HEK293 (cell line): ENCODE data around the gene NUCB2.

ENCODE experiments used
- CTCF ChIA-PET: fragments of 350-600 bp; formaldehyde crosslinking; extraction: SDS; loops from one replicate; lab custom pipeline; 2021; ENCODE audit warnings: antibody characterized with exemption; lab: Yijun Ruan, JAX
- POLR2A ChIA-PET: fragments of 300-600 bp; formaldehyde crosslinking; extraction: SDS; loops from one replicate; lab custom pipeline; 2020; ENCODE audit warnings: antibody characterized with exemption, inconsistent platforms; lab: Yijun Ruan, JAX
- H3K27ac ChIP-seq: fragments of 200-500 bp; sonication (Bioruptor generic); 2 replicates; pipeline ENCODE4 v1.5.1; 2014; ENCODE audit warnings: low read depth, low read length, control low read depth, inconsistent platforms; ENCODE audit errors: extremely low read depth
- H3K36me3 ChIP-seq, 2 experiments: fragments of 200-500 bp in 1 of 2; sonication (Bioruptor generic) in 1 of 2; 1 replicate in 1 of 2; 2 replicates in 1 of 2; pipeline ENCODE4 v1.5.1; 2014 to 2017; ENCODE audit warnings: inconsistent platforms in 2 of 2, low read length in 2 of 2; ENCODE audit not compliant: control insufficient read depth in 2 of 2, insufficient read depth in 1 of 2
- H3K4me1 ChIP-seq: fragments of 200-500 bp; sonication (Bioruptor generic); 2 replicates; pipeline ENCODE4 v1.5.1; 2014; ENCODE audit warnings: mild to moderate bottlenecking, low read length, inconsistent platforms; ENCODE audit not compliant: control insufficient read depth, insufficient read depth
- H3K4me3 ChIP-seq: 2 replicates; pipeline ENCODE4 v1.5.1; 2011; ENCODE audit warnings: low read depth, mild to moderate bottlenecking, control low read depth, low read length, moderate library complexity
- H3K9me3 ChIP-seq: fragments of 200-500 bp; sonication (Bioruptor generic); 2 replicates; pipeline ENCODE4 v1.5.1; 2014; ENCODE audit warnings: low read depth, low read length, inconsistent platforms; ENCODE audit not compliant: control insufficient read depth, insufficient read depth
- FEZF1 ChIP-seq: fragments of 450-650 bp; formaldehyde crosslinking; IDR thresholded peaks from 2 replicates; pipeline ENCODE4 v1.5.1; 2016; ENCODE audit warnings: missing biosample characterization, missing genetic modification characterization
- GLI2 ChIP-seq: fragments of 450-650 bp; formaldehyde crosslinking; IDR thresholded peaks from 2 replicates; pipeline ENCODE4; 2017; ENCODE audit warnings: missing biosample characterization, missing genetic modification characterization, low read depth, borderline replicate concordance
- KLF9 ChIP-seq: fragments of 450-650 bp; formaldehyde crosslinking; IDR thresholded peaks from 2 replicates; pipeline ENCODE4 v1.5.1; 2016; ENCODE audit warnings: missing biosample characterization, missing genetic modification characterization, low read depth
- MZF1 ChIP-seq: fragments of 450-650 bp; formaldehyde crosslinking; IDR thresholded peaks from 2 replicates; pipeline ENCODE4 v1.5.1; 2017; ENCODE audit warnings: missing biosample characterization, missing genetic modification characterization, borderline replicate concordance
- REPIN1 ChIP-seq: fragments of 450-650 bp; formaldehyde crosslinking; IDR thresholded peaks from 2 replicates; pipeline ENCODE4 v1.5.1; 2017; ENCODE audit warnings: missing biosample characterization, missing genetic modification characterization, low read depth
- SP2 ChIP-seq: fragments of 450-650 bp; formaldehyde crosslinking; IDR thresholded peaks from 2 replicates; pipeline ENCODE4 v1.5.1; 2016; ENCODE audit warnings: missing biosample characterization, missing genetic modification characterization
- ZFHX2 ChIP-seq: fragments of 450-650 bp; formaldehyde crosslinking; conservative IDR thresholded peaks from 2 replicates; pipeline ENCODE4 v1.5.1; 2016; ENCODE audit warnings: missing biosample characterization, missing genetic modification characterization
- ZNF16 ChIP-seq: fragments of 450-650 bp; formaldehyde crosslinking; IDR thresholded peaks from 2 replicates; pipeline ENCODE4 v1.5.1; 2016; ENCODE audit warnings: low read depth, missing biosample characterization, missing genetic modification characterization
- ZNF184 ChIP-seq: fragments of 450-650 bp; IDR thresholded peaks from 2 replicates; pipeline ENCODE4 v1.5.1; 2018; ENCODE audit warnings: missing biosample characterization, mild to moderate bottlenecking, missing genetic modification characterization
- ZNF610 ChIP-seq: fragments of 450-650 bp; formaldehyde crosslinking; IDR thresholded peaks from 2 replicates; pipeline ENCODE4 v1.5.1; 2016; ENCODE audit warnings: missing biosample characterization, missing genetic modification characterization, borderline replicate concordance
- ZNF704 ChIP-seq: fragments of 450-650 bp; formaldehyde crosslinking; IDR thresholded peaks from 2 replicates; pipeline ENCODE4 v1.5.1; 2016; ENCODE audit warnings: missing biosample characterization, missing genetic modification characterization
- ZSCAN5A ChIP-seq: fragments of 450-650 bp; formaldehyde crosslinking; IDR thresholded peaks from 2 replicates; pipeline ENCODE4 v1.5.1; 2016; ENCODE audit warnings: missing biosample characterization, missing genetic modification characterization
- TF ChIP-seq, protein P1 (sequence below): fragments of 450-650 bp; formaldehyde crosslinking; IDR thresholded peaks from 2 replicates; pipeline ENCODE4 v1.5.1; 2016; ENCODE audit warnings: missing biosample characterization, missing genetic modification characterization
- TF ChIP-seq, protein P2 (sequence below): IDR thresholded peaks from 2 replicates; pipeline ENCODE4 v1.6.1; 2011; ENCODE audit warnings: mild to moderate bottlenecking, low read depth, low read length, borderline replicate concordance
- TF ChIP-seq, protein P3 (sequence below): fragments of 450-650 bp; formaldehyde crosslinking; IDR thresholded peaks from 2 replicates; pipeline ENCODE4 v1.5.1; 2017; ENCODE audit warnings: missing biosample characterization, missing genetic modification characterization
- TF ChIP-seq, protein P4 (sequence below): fragments of 450-650 bp; formaldehyde crosslinking; IDR thresholded peaks from 2 replicates; pipeline ENCODE4 v1.5.1; 2016; ENCODE audit warnings: missing biosample characterization, missing genetic modification characterization, borderline replicate concordance

The NUCB2 gene

GRCh38 chr11:17376493-17376892 is 100.0 kb downstream of the NUCB2 start:
- no peaks in the 10 kb centered on the region for H3K9me3 ChIP-seq

GRCh38 chr11:17378655-17379054 is 102.1 kb downstream of the NUCB2 start:
- H3K4me1 ChIP-seq: no peaks in the 10 kb centered on the region
- CTCF ChIA-PET: interaction anchor here (0.6 to 12.3 kb wide), 5 partner anchors 8 to 150 kb away, joined by 3 to 318 read pairs (median 5); no protein-coding TSS in a partner anchor
- TF ChIP-seq GLI2 (no peak), ZFHX2 (tag by site-specific recombination) (no peak), ZSCAN5A (no peak), REPIN1 (no peak), FEZF1 (tag by site-specific recombination) (no peak), MZF1 (tag by site-specific recombination) (no peak), KLF9 (no peak), ZNF16 (tag by site-specific recombination) (no peak), ZNF610 (tag by site-specific recombination) (no peak), ZNF184 (no peak), ZNF704 (tag by site-specific recombination) (no peak)
- TF ChIP-seq, protein P1, sequence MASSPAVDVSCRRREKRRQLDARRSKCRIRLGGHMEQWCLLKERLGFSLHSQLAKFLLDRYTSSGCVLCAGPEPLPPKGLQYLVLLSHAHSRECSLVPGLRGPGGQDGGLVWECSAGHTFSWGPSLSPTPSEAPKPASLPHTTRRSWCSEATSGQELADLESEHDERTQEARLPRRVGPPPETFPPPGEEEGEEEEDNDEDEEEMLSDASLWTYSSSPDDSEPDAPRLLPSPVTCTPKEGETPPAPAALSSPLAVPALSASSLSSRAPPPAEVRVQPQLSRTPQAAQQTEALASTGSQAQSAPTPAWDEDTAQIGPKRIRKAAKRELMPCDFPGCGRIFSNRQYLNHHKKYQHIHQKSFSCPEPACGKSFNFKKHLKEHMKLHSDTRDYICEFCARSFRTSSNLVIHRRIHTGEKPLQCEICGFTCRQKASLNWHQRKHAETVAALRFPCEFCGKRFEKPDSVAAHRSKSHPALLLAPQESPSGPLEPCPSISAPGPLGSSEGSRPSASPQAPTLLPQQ (tag by site-specific recombination): no peak
- TF ChIP-seq, protein P2, sequence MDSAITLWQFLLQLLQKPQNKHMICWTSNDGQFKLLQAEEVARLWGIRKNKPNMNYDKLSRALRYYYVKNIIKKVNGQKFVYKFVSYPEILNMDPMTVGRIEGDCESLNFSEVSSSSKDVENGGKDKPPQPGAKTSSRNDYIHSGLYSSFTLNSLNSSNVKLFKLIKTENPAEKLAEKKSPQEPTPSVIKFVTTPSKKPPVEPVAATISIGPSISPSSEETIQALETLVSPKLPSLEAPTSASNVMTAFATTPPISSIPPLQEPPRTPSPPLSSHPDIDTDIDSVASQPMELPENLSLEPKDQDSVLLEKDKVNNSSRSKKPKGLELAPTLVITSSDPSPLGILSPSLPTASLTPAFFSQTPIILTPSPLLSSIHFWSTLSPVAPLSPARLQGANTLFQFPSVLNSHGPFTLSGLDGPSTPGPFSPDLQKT: no peak
- TF ChIP-seq, protein P3, sequence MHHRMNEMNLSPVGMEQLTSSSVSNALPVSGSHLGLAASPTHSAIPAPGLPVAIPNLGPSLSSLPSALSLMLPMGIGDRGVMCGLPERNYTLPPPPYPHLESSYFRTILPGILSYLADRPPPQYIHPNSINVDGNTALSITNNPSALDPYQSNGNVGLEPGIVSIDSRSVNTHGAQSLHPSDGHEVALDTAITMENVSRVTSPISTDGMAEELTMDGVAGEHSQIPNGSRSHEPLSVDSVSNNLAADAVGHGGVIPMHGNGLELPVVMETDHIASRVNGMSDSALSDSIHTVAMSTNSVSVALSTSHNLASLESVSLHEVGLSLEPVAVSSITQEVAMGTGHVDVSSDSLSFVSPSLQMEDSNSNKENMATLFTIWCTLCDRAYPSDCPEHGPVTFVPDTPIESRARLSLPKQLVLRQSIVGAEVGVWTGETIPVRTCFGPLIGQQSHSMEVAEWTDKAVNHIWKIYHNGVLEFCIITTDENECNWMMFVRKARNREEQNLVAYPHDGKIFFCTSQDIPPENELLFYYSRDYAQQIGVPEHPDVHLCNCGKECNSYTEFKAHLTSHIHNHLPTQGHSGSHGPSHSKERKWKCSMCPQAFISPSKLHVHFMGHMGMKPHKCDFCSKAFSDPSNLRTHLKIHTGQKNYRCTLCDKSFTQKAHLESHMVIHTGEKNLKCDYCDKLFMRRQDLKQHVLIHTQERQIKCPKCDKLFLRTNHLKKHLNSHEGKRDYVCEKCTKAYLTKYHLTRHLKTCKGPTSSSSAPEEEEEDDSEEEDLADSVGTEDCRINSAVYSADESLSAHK: no peak
- TF ChIP-seq, protein P4, sequence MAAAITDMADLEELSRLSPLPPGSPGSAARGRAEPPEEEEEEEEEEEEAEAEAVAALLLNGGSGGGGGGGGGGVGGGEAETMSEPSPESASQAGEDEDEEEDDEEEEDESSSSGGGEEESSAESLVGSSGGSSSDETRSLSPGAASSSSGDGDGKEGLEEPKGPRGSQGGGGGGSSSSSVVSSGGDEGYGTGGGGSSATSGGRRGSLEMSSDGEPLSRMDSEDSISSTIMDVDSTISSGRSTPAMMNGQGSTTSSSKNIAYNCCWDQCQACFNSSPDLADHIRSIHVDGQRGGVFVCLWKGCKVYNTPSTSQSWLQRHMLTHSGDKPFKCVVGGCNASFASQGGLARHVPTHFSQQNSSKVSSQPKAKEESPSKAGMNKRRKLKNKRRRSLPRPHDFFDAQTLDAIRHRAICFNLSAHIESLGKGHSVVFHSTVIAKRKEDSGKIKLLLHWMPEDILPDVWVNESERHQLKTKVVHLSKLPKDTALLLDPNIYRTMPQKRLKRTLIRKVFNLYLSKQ (tag by site-specific recombination): no peak

More at GRCh38 chr11:17376493-17376892, 100.0 kb downstream of the NUCB2 start:
- Histone ChIP-seq H3K36me3 (peaks cover 0 to 85% of the 10 kb centered on the region in 2 experiments; a peak in 2 of 3 replicates), H3K4me3 (no peak overlapping the region), H3K27ac (no peak overlapping the region), H3K4me1 (no peaks in the 10 kb centered on the region)
- ChIA-PET CTCF (interaction anchor here (0.9 kb wide), 1 partner anchor 10 kb away, joined by 3 read pairs; no protein-coding TSS in a partner anchor), POLR2A (no interaction called here)
- no peak for TF ChIP-seq SP2 (tag by site-specific recombination)

More at GRCh38 chr11:17378655-17379054, 102.1 kb downstream of the NUCB2 start:
- Histone ChIP-seq H3K36me3 (peaks cover 0 to 66% of the 10 kb centered on the region in 2 experiments; a peak in 2 of 3 replicates), H3K27ac (no peak overlapping the region), H3K9me3 (no peaks in the 10 kb centered on the region), H3K4me3 (no peak overlapping the region)
- POLR2A ChIA-PET: no interaction called here
